ENCODE results near the gene INSL3.
A peak's percentile ranks its signal among the peaks of the same experiment; 100 is the strongest.
"Not testable (repeated sequence)": the region's sequence is repeated elsewhere in the genome, so short reads cannot be mapped to it uniquely, and the experiment has no call there.

Gene INSL3

DNA sequence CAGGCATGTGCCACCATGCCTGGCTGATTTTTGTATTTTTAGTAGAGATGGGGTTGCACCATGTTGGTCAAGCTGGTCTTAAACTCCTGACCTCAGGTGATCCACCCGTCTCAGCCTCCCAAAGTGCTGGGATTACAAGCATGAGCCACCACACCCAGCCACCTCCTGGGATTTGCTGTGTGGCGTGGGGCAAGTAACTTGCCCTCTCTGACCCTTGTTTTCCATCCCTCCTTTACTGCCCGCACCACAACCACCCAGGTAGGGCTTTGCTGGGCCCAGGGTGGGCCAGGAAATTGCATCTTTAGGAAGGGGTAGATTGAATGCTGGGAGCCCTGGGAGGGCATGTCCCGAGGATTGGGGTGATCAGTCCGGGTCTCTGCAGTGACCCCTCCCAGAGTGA is 37.6 kb downstream of the INSL3 start:
- DNase-seq (ENCODE audit: low read depth): not testable (repeated sequence)

DNA sequence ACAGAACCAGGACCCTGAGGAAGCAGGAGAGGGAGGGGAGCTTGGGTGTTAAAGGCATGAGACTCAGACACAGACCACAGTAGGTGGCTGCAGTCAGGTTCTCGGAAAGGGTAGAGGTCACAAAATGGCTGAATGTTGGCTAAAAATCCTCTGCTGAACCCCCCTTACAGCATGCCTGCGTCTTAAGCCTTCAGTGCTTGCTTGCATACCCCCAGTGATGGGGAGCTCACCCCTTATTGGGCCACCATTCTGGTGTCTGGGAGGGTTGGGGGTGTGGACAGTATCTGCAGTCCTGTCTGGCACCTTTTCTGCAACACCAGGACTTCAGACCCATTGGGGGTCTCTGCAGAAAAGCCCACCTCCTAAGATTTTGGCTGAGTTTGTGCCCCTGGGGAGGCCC is 40.5 kb downstream of the INSL3 start:
- DNase-seq (ENCODE audit: low read depth): no peak

DNA sequence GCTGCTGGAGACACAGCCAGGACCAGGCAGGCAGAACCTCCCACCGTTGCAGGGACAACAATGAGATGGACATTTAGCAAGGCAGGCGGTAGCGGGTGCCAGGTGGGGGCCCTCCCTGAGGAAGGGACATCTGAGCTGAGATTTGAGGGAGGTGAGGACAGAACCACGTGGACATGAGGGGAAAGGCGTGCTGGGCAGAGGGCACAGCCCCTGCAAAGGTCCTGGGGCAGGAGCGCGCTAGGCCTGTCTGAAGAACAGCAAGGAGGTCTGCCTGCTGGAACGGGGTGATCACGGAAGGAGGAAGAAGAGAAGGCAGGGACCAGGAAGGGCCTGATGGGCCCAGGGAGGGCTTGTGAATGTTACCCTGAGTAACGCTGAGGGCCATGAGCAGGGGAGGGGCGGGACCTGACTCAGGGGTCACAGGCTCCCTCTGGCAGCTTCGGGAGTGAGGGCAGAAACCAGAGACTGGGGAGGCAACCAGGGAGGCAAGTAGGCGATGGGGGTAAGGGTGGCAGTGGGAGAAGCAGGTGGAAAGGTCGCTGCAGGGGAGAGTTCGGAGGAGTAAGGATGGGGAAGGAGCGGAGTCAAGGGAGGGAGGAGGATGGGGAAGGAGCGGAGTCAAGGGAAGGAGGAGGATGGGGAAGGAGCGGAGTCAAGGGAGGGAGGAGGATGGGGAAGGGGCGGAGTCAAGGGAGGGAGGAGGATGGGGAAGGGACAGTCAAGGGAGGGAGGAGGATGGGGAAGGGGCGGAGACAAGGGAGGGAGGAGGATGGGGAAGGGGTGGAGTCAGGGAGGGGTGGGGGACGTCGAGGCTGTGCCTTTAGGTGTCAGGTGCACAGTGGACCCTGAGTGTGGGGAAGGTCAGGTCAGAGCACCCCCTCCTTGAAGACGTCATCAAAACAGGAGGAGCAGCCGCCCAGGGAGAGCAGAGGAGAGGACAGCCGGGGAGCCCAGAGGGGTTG is 42.1 kb downstream of the INSL3 start:
- peak; percentile 86 for DNase-seq (ENCODE audit: low read depth)

DNA sequence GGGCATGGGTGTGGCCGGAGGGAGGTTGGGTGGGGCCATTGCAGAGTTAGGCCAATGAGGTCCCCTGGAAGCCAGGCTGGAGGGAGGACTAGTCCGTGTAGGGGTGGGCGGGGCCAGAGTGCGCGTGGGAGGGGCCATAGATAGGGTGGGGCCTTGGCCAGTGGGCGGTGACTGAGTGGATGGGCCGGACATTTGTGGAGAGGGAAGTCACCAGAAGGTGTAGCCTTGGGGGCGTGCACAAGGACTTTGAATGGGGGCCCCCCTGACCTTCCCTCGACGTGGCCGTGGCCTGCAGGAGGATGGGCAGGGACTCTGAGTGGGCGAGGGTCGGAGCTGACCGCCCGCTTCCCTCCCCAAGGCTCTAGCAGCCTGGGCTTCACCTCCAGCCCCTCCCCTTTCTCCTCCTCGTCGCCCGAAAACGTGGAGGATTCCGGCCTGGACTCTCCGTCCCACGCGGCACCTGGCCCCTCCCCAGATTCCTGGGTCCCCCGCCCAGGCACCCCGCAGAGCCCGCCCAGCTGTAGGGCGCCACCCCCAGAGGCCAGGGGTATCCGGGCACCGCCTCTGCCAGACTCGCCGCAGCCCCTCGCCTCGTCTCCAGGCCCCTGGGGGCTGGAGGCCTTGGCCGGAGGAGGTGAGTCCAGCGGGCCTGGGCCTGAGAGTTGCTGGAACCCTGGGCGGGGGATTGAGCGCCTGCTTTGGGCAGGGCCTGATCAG is 42.9 kb downstream of the INSL3 start:
- peak; percentile 72 for DNase-seq (ENCODE audit: low read depth)

DNA sequence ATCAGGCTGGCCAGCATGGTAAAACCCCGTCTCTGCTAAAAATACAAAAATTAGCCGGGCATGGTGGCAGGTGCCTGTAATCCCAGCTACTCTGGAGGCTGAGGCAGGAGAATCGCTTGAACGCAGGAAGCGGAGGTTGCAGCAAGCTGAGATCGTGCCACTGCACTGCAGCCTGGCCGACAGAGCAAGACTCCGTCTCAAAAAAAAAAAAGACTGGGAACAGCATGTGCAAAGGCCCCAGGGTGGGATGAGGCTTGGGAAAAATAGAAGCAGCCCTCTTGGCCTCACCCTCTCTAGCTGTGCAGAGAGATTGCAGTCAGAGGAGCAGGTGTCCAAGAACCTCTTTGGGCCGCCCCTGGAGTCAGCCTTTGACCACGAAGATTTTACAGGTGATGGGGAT is 43.5 kb downstream of the INSL3 start:
- not testable (repeated sequence) for DNase-seq (ENCODE audit: low read depth)

DNA sequence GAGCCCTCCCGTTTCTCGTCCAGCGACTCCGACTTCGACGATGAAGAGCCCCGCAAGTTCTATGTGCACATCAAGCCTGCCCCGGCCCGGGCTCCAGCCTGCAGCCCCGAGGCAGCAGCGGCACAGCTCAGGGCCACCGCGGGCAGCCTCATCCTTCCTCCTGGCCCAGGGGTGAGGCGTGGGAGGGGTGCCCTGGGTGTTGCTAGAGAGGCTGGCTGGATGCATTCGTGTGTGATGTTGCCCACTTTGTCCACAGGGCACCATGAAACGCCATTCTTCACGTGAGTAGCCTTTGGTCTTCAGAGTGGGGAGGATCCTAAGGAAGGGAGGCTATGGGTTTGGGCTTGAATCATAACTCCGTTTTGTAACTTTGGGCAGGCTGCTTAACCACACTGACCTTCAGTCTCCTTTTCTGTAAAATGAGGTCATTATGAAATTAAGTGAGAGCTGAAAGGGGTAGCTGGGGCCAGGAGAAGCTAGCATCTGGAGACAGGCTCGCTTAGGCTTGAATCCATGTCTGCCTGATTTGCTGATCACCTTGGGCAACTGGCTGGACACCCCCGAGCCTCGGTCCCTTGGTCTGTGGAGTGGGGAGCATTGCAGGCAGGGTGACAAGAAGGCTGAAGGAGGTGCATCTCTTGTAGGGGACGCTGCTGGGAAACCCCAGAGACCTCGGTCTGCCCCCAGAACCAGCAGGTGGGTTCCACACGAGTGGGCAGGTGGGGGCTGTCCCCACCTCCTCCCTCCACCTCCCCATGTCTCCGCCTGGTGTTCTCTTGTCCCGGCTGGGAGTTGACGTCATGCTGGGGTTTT is 45.1 kb downstream of the INSL3 start:
- DNase-seq (ENCODE audit: low read depth): no peak

DNA sequence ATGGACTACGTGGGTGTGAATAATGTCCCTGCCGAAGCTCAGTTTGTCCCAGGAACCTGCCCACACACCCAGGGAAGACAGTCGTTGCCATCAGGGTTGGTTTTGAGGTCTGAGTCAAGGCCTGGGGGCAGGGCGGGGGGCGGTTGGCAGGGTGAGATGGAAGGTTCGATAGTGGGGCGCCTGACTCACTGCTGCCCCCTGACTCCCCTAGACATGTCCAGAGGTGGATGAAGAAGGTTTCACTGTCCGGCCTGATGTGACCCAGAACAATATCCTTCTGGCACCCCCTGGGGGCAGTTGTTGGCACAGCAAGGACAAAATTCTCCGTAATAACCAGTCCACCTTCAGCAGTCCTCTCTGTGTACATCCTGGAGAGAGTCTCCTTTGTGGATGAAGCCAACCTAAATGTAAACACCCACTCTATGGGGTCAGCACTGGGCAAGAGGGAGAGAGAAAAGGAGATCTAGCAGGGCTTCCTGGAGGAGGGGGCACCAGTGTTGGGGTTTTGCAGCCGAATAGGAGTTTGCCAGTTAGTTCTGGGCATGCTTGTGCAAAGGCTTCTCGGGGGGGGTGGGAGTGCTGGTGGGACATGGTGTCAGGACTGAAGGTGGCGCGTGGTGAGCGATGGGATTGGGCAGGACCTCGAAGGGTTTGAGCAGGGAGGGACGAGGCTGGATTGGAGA is 45.9 kb downstream of the INSL3 start:
- DNase-seq (ENCODE audit: low read depth): peak; percentile 67

DNA sequence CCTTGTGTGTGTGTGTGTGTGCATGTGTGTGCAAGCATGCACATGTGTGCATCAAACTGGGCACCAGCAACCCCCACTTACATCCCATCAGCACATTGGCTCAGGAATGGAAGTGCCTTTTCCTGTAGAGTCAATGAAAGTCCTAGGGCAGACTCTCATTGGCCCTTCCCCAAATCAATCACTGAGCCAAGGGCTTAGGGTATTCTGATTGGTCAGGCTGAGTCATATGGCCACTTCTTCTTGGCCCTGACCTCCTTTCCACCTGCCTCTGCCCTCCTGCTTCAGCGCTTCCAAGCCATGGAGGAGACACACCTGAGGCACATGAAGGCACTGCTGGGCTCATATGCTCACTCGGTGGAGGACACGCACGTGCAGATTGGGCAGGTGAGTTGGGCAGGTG is 49.1 kb downstream of the INSL3 start:
- no peak for DNase-seq (ENCODE audit: low read depth)

DNA sequence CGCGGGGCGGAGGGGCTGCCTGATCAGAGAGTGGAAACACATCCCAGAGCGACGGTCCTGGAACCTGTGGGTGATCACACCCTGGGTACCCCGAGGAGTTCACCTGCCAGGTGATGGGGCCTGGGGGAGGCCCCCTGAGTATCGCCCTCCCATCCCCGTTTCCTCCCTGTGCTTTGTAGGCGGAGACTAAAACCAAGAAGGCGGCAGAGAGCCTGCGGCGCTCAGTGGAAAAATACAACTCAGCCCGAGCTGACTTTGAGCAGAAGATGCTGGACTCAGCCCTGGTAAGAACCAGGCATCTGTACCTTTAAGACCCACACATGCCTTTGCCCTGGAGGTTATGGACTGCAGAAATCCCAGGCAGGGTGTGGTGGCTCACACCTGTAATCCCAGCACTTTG is 50.7 kb downstream of the INSL3 start:
- DNase-seq (ENCODE audit: low read depth): no peak

DNA sequence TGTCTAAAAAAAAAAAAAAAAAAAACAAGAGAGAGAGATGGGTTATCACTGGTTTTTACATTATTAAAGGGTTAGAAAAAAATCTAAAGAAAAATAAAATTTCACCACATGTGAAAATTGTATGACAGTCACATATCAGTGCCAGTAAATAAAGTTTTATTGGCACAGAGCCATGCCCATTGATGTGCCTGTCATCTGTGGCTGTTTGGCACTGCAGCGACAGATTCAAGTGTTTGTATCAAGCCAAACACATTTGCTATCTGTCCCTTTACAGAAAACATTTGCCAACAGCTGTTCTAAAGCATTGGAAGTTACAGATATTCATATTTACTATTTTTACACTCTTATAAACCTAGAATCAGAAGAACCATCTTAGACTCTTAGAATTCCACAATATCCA is 53.8 kb downstream of the INSL3 start:
- no peak for DNase-seq (ENCODE audit: low read depth)

DNA sequence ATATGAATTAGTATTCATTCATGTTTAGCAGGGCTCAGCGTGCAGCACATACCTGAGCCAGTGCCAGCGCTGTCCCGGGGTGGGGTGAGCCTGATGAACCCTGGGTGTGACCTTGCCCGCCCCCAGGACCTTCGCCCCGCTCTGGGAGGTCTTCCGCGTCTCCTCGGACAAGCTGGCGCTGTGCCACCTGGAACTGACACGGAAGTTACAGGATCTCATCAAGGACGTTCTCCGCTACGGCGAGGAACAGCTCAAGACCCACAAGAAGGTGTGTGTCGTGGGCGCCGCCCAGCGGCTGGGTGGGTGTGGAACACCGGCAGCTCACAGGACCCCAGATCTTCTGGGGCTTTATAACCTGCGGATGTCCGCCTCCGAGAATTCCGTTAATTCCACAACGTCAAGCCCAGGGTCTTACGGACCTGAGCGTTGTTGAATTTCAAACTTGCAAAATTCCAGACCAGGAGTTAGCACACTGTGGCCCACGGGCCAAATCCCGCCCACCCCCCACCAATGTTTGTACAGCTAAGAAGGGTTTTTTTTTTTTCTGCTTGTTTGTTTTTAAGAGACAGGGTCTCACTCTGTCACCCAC is 54.7 kb downstream of the INSL3 start:
- peak; percentile 63 for DNase-seq (ENCODE audit: low read depth)
